Testis (tissue), 2 donors: Measurements from ENCODE around the gene LRFN2.

Experiments used
- POLR2A ChIP-seq: fragments of 450-650 bp; IDR thresholded peaks from one replicate; pipeline ENCODE4 v1.6.1; 2017; ENCODE audit warnings: antibody characterized with exemption, mild to moderate bottlenecking, moderate library complexity
- TF ChIP-seq, protein P1 (sequence below), 3 experiments: fragments of 450-650 bp in 2 of 3; fragments of 200-600 bp in 1 of 3; sonication (generic) in 1 of 3; IDR thresholded peaks; one replicate each; pipeline ENCODE4 v1.5.1; 2016 to 2019; ENCODE audit warnings: antibody characterized with exemption in 3 of 3, mild to moderate bottlenecking in 2 of 3, moderate library complexity in 1 of 3

DNA sequence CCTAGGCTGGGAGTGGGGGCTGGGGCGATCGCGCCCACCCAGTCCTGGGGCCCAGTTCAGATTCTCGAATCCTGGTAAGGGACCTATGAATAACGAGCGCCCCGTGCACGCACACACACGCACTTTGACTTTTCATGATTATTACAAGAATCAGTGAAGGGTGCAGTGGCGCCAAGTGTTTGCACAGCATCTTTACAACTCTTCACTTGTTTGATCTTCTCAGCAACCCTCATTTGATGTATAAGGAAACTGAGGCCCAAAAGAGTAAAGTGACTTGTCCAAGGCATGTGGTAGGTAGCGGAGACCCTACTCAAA, 863 bp upstream of the LRFN2 start:
- TF ChIP-seq, protein P1, sequence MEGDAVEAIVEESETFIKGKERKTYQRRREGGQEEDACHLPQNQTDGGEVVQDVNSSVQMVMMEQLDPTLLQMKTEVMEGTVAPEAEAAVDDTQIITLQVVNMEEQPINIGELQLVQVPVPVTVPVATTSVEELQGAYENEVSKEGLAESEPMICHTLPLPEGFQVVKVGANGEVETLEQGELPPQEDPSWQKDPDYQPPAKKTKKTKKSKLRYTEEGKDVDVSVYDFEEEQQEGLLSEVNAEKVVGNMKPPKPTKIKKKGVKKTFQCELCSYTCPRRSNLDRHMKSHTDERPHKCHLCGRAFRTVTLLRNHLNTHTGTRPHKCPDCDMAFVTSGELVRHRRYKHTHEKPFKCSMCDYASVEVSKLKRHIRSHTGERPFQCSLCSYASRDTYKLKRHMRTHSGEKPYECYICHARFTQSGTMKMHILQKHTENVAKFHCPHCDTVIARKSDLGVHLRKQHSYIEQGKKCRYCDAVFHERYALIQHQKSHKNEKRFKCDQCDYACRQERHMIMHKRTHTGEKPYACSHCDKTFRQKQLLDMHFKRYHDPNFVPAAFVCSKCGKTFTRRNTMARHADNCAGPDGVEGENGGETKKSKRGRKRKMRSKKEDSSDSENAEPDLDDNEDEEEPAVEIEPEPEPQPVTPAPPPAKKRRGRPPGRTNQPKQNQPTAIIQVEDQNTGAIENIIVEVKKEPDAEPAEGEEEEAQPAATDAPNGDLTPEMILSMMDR (IDR thresholded peaks at IDR 0.05): no peak
- TF ChIP-seq POLR2A: no peak
